Activated gamma-delta T cell (primary cell): ENCODE results near the gene IFNL1.
"Not testable (repeated sequence)": the region's sequence is repeated elsewhere in the genome, so short reads cannot be mapped to it uniquely, and the experiment has no call there.

Experiments
- DNase-seq: peaks from one replicate; lab custom pipeline; 2025; lab: John Stamatoyannopoulos, UW

The IFNL1 gene

DNA sequence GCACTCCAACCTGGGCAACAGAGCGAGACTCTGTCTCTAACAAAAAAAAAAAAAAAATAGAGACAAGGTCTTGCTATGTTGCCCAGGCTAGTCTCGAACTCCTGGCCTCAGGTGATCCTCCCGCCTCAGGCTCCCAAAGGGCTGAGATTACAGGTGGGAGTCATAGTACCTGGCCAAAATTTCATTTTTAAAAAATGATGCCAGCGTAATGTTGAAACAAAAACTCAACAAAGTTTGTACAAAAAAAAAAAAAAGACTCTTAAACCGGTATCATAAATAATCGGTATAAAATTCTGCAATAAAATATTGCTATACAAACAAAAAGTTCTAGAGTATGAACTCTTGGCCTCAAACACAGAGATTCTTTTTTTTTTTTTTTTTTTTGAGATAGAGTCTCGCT lies 36.1 kb downstream of the IFNL1 start:
- DNase-seq = no peak

DNA sequence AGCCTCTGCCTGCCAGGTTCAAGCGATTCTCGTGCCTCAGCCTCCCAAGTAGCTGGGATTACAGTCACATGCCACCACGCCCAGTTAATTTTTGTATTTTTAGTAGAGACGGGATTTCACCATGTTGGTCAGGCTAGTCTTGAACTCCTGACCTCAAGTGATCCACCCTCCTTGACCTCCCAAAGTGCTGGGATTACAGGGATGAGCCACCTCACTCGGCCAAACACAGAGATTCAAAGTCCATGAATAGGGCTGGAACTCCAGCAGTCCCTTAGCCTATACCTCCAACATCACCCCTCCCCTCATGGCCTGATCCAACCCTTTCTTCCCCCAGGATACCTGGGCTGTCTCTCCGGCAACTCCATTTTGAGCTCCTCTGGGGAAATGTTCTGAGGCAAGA lies 36.5 kb downstream of the IFNL1 start:
- not testable (repeated sequence) for DNase-seq

DNA sequence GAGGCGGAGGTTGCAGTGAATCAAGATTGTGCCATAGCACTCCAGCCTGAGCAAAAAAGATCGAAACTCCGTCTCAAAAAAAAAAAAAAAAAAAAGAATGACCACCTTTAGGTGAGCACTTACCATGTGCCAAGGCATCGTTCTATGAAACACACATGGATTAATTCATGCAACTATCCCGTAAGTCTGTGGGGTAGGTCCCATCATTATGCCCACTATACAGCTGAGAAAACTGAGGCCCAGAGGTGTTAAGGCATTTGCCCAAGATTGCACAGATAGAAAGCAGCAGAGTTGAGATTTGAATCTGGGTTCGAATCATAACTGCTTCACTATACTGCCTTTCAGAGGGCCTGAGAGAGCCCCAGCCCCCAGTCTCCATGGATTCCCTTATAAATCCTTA lies 37.3 kb downstream of the IFNL1 start:
- no peak for DNase-seq

DNA sequence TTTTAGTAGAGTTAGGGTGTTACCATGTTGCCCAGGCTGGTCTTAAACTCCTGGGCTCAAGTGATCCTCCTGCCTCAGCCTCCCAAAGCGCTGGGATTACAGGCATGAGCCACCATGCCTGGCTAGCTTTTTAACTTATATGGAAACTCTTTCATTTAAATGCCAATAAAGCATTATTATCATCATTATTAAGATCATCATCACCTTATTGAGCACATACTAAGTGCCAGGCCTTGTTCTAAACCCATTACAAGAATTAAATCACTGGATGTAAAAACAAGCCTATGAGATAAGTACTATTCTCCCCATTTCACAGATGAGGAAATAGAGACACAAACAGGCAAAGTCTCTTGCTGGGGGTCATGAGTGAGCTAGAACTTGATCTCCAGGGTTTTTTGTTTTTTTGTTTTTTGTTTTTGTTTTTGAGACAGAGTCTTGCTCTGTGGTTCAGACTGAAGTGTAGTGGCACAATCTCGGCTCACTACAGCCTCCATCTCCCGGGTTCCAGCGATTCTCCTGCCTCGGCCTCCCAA lies 38.3 kb downstream of the IFNL1 start:
- no peak for DNase-seq

DNA sequence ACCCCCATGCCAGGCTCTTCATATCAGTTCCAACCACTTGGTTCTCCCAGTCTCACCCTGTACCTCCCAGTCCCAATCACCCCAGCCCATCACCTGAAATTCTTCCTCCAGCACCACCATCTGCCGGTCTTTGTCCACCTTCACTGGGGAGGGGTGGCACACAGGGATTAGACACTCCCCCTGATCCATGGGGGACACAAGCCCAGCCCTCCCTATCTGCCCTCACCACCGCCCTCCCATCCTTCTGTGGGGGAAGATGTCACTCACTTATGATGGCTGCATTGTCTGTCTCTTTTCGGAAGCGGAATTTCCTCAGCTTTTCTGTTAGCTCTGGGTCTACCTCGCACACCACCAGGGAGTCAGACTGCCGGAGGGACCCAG lies 39.0 kb downstream of the IFNL1 start:
- DNase-seq = no peak

DNA sequence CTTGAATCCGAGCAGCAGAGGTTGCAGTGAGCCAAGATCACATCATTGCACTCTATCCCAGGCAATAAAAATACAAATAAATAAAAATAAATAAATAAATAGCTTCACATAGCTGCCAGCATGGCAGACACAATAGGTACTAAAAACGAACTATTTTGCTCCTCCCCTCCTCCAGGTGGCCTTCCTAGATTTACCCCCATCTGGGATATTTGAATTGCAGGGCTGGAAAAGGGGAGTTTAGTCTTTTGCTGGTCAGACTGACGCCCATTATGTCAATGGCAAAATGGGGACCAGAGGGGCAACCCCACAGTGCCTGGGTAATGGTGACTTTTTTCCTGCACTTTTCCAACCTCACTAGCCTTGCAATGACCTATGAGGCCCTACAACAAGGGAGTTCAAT lies 40.3 kb downstream of the IFNL1 start:
- no peak for DNase-seq

DNA sequence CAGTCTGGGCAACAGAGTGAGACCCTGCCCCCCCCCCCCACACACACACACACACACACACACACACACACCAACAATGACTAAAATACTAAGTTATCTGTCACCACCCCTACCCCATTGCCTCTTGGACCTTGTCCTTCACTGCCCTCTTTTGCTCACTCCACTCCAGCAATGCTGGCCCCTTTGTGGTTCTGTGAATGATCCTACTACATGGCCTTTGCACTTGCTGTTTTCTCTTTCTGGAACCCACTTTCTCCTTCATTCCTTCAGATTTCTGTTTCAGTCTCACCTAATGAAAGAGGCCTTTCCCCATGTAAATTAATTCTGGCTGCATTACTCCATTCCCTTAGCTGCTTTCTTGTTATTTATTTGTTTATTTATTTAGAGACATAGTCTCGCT lies 43.5 kb downstream of the IFNL1 start:
- DNase-seq = no peak

DNA sequence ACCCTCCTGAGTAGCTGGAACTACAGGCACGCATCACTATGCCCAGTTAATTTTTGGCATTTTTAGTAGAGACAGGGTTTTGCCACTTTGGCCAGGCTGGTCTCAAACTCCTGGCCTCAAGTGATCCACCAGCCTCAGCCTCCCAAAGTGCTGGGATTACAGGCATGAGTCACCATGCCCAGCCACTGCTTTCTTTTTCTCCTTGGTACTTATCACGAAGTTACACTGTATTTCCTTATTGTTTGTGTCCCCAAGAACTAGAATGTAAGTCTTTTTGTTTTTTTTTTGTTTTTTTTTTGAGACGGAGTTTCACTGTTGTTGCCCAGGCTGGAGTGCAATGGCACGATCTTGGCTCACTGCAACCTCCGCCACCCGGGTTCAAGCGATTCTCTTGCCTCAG lies 43.9 kb downstream of the IFNL1 start:
- DNase-seq = not testable (repeated sequence)

DNA sequence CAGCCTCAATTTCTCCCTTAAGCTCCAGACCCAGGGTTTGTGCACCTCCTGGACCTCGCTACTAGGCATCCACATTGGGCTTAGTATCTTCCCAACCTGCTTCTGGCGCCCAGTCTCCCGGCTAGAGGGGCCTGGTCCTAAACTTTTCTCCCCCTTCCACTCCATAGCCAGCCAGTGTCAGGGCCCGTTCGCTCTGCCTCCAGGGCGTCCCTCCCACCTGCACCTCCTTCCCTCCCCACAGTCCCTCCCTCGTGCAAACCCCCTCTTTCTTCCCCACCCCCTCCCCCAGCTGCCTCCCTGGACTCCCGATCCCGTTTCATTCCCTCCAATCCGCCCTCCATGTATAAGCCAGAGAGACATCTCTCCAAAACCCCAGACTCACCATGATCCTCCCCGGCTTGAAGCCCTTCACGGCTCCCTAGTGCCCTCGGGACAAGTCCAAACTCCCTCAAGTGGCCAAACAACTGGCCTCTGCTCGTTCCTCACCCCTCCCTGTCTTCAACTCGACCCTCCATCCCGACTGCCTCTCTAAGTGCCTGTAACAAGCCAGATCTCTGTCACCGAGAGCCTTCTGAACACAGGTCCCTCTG lies 45.0 kb downstream of the IFNL1 start:
- no peak for DNase-seq

DNA sequence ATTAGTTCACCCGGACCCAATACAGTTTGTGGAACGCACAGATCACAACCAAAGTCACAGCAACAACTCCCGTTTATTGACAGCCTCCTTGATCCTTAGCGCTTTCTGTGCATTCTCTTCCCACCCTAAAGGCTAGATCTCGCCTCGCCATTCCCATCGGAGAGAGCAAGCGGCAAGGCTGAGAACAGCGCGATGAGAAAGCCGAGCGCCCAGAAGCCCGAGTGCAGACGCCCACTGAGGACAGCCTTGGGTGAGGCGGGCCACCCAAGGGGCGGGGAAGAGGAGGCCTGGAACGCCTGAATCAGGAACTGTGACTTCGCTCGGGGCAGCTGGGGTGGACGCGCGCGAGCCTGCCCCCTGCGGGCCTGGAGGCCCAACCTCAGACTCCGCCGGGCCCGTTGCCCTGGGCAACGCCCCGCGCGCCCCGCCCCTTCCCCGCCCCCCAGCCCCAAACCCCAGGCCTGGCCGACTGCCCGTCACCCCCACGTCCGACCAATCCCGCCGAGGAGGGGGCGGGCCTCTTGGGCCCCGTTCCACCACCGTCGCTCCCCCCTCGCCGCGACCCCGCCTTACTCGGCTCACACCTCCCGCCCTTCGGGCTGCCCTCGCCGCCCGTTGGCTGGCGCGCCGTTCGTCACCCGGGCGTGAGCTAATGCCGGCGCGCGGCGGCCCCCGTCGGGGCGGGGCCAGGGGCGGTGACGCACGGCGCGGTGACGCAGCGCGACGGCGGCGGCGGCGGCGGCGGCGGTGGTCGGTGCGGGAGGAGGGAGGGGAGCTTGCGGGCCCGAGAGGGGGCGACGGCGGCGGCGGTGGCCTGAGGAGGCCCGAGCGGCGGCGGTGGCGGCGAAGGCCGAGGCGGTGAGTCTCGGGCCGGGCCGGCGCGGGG lies 45.8 kb downstream of the IFNL1 start, which contains the start of gene SAMD4B:
Gene SAMD4B, plus strand, starts transcription at position 703 of the 886 bp plus-strand sequence. CDS start 14,473 bp downstream, outside the sequence.
- DNase-seq = peak; percentile 100

DNA sequence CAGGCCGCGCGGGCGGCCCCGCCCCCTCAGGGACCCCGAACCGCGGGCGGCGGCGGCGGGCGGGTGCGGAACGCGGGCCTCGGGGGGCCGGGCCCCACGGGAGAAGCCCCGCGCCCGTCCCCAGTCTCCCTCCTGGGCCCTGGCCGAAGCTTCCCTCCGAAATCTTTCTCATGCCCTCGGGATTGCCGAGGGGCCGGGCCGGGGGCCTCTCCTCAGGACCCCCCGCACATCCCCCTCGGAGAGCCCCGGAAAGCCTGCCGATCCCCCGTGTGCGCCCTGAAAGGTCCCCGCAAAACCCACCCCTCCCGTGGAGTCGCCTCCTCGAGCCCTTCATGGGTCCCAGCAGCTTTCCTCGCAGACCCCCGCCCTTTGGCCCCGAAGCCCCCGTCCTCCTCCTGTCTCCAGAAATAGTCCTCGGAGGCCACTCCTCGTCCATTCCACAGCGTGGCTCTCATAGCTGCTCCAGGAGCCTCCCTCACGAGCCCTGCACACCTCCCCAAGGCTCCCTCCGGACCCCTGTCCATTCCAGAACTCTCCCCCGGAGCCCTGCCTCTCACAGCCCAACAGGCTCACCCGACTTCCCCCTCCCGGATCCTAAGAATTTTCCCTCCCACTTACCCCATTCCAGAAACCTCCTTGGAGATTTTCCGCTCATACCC lies 46.6 kb downstream of the IFNL1 start:
- no peak for DNase-seq

DNA sequence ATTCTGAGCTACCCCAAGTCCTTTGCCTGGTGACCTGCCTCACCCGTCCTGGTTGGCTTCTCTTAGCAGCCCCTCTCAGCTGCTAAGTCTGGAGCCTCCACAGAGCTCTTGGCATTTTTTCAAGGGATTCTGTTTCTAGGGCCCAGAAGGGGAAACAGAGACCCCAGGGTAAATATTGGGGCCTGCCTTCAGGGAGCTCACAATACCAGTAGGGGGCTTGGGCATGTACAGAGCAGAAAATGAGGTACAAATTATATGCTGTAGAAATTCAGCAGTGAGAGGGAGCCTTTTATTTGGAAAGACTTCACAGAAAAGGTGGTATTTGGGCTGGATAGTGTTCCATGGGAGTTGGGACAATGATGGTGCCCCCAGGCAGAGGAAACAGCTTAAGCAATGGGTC lies 49.7 kb downstream of the IFNL1 start:
- no peak for DNase-seq

DNA sequence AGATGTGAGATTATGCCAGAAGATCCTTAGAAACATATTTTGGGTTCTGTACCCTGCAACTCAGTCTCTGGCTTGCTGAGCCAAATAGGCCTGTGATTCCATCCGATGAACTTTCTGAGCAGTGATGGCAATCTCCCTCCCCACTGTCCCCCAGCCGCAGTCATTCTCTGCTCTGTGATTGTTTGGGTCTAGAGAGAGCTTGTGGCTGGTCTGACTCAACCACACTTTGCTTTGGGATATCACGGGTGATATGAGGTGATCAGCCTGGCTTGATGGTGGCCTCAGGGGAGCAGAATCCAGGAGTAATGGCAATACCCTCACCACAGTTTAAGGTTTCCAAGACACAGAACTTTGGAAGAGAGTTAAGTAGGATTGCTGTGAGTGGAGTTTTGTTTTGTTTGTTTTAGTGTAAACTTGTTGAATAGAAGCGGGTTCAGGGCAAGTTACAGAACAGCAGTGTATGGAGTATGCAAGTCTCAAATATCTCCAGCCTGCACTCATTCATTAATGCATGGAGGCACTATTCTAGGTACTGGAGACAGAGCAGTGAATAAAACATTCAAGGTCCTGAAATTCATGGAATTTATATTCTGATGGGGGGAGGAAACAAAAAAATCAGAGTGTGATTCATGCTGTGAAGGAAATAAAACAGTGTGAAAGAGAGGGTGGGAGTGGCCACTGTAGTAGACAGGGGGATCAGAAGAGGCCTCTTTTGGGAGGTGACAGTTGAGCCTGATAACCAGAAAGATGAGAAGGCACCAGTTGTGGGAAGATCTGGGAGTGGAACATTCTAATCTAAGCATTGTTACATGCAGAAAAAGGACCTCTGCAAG lies 51.3 kb downstream of the IFNL1 start:
- DNase-seq = no peak
